DMS114 treated with DMSO at 0.1 percent for 48 hours (cell line): ENCODE data around the gene CCR8.

Experiments used
- DNase-seq: peaks from one replicate; lab custom pipeline; 2025; ENCODE audit not compliant: unreplicated experiment; lab: John Stamatoyannopoulos, UW

The CCR8 gene, protein sequence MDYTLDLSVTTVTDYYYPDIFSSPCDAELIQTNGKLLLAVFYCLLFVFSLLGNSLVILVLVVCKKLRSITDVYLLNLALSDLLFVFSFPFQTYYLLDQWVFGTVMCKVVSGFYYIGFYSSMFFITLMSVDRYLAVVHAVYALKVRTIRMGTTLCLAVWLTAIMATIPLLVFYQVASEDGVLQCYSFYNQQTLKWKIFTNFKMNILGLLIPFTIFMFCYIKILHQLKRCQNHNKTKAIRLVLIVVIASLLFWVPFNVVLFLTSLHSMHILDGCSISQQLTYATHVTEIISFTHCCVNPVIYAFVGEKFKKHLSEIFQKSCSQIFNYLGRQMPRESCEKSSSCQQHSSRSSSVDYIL

DNA sequence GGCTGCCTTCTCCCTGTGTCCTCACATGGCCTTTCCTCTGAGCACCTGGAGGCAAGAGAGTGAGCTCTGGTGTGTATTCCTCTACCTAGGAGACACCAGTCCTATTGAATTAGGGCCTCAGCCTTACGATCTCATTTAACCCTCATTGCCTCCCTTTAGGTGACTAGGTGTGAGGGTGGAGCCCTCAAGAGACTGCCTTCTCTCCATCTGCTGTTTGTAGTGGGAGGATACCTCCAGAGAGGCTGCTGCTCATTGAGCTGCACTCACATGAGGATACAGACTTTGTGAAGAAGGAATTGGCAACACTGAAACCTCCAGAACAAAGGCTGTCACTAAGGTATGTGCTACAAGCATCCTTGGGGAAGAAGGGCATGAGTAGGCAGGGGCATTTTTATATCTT is at the start of gene CCR8:
TSS of gene CCR8 (plus strand) at position 217 of the 400 bp plus-strand sequence. CDS start 2,623 bp downstream, outside the sequence.
- no peak for DNase-seq

DNA sequence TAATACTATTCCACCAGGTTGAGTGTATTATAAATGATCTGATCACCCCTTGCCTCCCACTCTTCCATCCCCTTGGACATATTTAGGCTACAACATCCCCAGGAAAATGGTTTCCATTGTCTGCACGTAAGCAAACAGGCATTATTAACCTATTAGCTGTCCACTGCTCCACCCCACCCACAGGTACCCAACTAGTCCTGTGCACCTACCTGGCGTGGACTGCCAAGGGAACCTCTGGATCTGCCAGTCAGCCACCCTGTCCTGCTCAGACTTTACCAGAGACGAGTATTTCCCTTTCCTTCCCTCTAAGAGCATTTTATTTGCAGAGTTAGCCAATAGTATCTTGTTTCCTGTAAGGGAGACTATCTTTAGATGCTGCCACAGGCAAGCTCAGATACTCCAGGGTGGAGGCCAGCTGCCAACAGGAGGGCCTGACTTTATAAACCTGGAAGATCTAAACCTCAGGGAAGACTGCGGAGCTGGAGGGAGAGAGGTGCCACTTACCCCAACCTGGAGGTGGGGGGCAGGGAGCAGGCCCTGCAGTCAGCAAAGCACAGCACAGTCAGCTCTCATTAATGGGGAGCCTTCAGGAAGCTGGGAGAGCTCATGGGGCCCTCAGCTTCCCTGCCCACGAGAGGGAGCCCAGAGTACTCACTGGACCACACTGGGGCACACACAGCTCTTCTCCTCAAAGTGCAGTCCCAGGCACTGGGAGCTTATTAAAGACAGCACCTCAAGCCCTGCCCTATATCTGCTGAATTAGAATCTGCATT is 49.6 kb upstream of the CCR8 start, which contains the start of gene CX3CR1:
TSS of gene CX3CR1 (minus strand) at position 292 of the 773 bp plus-strand sequence. CDS start 13,527 bp downstream, outside the sequence.
- no peak for DNase-seq

DNA sequence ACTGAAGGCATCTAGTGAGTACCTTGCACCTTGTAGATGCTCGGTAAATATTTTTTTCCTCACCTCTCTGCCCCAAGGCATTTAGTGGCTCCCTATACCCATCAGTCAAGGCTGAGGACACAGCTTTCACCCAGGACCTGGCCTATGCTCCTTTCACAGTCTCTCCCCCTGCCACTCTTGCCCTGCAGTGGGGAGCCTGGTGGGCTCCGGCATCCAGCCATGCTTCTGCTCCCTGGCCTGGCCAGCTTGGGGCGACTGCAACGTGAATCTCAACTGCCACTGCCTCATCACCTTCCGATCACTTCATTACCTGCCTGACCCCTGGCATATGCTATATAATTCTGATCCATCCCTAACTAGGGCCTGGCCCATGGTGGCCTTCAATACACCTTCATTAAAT is 48.9 kb upstream of the CCR8 start:
- DNase-seq = no peak

DNA sequence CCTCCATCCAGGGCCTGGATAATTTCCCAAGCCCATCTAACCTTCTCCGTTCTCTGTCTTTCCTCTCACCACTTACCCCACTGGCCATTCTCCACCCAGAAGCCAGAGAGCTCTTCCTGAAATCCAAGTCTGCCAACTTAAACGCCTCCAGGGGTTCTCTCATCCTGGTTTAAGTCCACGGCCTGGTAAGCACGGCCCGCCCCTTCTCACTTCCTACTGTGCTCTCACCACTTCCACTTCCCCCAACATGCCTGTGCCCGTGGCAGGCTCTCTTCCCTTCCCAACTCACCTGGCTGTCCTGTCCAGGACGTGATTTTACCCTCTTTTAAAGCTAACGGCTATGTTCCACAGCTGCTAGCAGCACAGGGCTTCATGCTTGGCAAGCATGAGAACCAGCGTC is 48.0 kb upstream of the CCR8 start:
- DNase-seq = no peak

DNA sequence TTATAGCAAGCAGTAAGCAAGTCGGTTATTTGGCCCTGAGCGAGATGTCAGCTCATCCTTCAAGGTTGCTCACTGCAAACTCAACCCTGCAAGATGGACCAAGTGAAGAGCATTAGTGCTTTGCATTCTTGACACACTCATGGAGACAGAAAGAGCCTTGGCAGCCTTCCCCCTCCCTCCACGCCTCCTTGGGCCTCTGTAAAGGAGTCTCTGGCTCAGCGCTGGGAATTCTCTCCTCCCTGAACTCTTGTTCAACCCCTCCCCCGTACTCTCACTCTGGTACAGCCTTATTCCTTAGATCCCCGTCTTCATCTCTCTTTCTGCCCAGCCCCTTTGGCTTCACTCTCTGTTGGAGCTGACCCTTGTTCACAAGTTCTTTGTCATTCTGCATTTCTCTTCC is 47.5 kb upstream of the CCR8 start:
- DNase-seq = no peak

DNA sequence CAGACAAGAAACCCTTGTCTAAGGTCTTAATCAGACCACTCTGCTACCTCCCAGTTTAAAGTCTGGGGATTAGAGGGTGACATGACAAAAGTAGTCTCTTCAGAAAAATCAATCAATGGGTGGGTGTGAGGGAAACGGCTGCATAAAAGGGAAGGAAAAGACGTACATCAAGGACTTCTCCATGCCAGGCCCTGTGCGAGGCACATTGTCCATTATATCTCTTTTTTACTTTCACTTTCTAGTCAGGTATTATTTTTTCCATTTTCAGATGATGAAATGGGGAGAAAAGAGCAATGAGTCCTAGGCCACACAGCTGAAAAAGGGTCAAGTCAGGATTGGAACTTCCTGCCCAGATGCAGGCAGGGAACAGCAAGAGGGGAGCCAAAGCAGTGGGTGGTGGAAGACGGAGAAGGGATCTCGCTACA is 45.0 kb upstream of the CCR8 start:
- no peak for DNase-seq

DNA sequence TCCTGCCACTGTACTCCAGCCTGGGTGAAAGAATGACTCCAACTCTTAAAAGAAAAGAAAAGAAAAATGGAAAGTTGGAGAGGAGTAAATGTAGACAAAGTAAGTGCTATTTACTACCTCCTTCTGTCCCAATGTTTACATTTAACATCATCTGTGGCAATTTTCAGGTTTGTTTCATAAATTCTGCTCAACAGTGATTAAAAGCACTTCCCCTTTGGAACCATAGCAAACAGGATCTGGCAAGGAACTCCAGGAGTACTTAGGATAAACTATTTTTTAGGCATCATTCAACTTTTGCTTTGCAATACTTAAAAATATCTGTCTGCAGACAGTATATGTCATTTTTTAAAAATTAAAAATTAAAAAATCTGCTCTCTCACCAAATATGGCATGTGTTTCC is 44.2 kb upstream of the CCR8 start:
- DNase-seq = no peak

DNA sequence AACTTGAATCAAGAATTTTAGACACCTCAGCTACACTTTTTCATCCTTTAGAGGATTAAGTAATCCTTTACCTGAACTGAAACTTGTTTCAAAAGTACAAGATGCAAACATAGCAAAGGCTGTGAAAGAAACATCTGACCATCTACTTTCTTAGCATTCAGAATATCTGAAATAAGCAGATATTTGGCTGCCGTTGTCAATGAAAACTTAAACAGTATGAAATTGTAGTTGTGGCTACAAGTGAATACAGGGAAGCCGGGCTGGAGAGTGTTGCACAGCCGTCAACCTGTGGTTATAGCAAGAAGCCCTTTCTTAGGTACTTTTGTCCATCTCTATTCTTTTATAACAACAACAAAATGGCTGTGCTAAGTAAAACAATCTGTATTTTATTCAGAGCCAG is 42.7 kb upstream of the CCR8 start:
- DNase-seq = no peak

DNA sequence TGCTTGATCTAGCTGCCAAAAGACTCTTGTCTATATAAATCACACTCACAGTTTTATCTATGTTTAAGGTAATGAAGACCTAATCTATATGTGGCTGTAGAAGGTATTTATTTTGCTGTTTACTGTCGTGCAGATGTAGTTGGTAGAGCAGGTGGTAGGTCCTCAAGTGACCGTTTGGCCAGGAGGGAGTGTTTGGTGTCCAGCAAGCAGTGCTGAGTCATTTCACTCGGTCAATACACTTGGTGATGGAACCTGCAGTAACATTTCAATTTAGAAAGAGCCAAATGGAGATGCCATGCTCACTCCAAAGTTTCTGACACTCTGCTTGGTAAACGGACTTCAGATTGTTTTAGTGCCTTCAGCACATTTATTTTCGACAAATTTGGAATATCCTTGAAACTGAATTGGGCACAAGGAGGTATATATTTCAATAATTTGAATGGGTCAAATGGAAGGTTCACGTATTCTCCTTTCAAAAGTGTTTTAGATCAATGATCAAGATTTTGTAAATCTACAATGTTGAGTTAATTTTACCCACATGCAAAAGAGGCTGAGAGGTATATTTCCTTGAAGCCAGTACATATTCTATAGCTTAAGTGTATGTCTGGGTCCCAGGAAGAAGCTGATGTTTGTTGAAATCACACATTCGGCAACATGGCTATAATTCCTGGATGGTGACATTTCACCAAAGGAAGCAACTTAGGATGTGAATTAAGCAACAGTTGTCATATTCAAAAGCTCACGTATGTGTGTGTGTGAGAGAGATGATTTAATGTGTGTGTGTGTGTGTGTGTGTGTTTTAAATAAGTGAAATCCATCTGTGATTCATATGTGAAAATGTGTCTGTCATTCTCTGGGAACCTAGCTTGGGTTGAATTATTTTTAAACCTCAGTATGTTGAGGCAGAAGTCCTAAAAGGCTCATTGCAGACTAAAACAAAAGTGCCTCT is 42.0 kb upstream of the CCR8 start:
- DNase-seq = no peak

DNA sequence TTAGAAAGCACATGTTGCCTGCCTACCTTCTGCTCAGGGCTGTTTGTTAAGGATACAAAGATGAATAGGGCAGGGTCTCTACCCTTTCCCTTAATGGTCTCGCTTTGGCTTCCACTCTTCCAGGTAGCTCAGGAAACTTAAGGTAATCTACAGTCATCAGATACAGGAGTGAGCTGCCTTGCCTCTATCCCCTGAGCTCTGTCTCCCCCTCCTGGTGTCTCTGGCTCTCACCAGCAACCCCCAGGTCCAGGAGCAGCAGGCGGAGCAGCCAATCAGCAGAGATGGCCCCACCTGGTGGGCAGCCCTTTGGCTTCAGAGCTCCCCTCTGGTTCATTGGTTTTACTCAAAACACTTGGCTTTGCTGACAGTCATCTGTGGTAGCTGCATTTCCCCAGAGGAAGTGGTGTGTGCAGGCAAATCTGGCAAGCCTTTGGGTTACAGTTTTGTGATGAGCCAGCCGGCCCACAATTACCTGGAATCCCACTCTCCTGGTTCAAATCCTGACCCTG is 41.2 kb upstream of the CCR8 start:
- DNase-seq = peak; percentile 33

DNA sequence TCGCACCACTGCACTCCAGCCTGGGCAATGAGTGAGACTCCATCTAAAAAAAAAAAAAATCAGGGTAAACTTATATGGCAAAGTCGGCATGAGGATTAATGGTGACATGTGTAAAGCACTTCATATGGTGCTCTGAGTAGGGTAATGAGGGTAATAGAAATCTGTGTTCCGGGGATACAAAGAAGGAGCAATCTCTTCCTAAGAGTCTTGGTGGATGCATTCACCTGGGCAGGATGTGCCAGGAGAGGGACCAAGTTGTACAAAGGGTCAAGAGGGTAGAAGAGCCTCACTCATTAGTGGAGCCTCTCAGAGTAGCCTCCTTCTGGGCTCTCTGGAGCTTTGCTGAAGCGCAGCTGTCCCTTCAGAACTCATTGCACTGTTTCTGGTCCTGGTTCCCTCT is 40.4 kb upstream of the CCR8 start:
- no peak for DNase-seq

DNA sequence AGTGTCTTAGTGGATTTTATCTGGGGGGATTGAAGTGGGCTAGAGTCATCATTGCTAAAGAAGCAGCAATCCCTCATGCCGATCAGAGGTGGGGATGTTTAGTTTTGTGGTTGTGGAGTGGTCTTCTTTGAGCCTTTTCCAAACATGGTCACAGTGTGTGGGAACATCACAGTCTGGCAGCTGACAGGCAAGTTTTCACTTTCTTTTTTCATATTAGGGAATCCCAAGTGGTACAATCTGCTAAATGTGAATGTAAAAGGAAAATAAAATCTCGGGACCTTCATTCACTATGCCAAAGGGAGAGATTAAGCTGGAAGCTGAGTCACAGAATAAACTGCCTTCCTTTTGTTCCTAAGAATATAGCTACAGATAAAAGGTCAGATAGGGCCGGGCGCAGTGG is 39.3 kb upstream of the CCR8 start:
- DNase-seq = no peak

DNA sequence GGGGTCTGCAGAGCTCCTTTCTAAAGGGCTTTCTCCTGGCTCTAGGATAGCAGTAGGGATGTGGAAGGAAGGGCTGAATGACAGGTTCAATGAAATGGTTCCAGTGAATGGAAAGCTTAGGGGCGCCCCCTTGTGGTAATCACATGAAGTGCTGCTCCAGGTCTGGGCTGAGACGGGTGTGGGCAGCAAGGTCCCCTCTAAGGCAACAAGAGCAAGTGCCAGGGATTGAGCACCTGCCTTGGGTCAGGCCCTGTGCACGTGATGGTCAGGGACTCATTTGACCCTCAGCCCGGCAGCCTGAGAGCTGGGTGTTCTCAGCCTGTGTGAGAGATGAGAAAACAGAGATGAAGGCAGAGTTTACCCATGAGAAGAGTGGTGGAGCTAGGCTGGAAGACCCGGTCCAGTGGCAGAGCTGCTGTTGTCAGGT is 37.6 kb upstream of the CCR8 start:
- peak; percentile 31 for DNase-seq

DNA sequence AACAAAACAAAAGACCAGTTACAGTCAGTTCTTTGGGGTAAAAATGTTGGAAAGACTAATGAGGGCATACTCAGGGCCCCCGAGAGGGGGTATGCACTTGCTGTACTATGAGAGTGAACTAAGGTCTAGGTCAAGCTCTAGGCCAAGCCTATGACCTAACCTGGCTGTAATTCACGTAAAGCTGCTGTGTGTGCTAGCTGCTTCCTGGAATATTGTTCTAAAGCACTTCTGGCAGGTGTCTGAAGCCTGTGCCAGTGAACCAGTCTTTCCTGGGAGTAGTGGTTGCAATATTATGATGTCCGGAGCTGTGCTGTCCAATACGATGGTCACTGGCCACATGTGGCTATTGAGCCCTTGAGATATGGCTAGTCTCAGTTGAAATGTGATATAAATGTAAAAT is 36.5 kb upstream of the CCR8 start:
- no peak for DNase-seq

DNA sequence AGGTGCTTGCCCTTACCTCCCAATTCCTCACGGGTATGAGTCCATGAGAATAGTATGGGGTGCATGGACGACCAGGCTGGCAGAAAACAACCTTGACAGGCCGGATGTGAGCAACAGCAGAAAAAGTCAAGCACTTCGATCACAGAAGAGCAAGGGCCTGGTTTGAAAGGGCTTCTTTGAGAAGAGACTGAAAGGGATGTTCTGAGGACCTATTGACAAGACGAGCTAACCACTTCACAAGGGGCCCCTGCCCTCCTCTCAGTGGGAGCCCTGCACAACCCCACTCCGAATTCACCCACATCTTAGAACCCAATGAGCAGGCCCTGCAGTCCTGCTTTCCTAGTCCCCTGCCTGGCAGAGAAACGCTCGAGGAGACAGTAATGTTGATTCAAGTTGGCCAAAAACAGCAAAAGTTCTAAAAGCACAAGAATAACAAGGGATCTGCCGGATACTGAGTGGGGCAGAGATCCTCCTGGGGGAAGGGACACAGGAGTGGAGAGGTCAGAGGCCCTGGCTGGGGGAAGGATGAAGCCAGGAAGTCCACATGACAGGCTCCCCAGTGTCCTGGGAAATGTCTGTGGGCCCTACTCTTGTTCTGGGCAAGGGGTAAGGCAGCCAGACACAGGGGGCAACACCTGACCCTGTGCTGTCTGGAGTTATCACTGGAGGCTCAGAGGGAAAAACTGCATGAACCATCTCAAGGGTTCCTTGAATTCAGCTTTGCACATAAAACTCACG is 34.9 kb upstream of the CCR8 start:
- no peak for DNase-seq

DNA sequence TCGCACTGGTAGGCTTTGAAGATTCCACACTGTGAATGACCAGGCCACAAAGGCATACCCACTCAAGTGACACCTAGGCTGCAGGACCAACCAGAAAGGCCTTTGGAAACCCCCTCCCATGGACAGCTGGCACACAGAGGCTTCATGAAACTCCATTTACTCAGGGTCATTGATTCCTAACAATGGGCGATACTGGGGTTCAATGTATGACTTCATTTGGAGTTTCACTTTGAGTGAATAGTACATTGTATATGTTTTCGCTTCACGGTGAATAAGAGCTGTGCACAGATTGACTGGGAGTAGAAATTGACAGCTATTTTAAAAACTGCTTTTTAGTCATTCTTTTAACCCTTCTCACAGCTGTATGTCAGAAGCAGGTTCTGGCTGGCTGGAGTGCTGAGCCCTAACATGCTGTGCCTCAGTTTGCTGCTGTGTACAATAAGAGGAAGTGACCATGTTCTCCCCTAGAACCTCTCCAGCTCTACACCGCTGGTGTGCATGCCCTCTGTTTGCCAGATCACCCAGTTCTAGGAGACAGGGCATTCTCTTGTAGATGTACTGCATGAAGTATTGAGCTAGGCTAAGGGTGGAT is 34.2 kb upstream of the CCR8 start:
- DNase-seq = no peak

DNA sequence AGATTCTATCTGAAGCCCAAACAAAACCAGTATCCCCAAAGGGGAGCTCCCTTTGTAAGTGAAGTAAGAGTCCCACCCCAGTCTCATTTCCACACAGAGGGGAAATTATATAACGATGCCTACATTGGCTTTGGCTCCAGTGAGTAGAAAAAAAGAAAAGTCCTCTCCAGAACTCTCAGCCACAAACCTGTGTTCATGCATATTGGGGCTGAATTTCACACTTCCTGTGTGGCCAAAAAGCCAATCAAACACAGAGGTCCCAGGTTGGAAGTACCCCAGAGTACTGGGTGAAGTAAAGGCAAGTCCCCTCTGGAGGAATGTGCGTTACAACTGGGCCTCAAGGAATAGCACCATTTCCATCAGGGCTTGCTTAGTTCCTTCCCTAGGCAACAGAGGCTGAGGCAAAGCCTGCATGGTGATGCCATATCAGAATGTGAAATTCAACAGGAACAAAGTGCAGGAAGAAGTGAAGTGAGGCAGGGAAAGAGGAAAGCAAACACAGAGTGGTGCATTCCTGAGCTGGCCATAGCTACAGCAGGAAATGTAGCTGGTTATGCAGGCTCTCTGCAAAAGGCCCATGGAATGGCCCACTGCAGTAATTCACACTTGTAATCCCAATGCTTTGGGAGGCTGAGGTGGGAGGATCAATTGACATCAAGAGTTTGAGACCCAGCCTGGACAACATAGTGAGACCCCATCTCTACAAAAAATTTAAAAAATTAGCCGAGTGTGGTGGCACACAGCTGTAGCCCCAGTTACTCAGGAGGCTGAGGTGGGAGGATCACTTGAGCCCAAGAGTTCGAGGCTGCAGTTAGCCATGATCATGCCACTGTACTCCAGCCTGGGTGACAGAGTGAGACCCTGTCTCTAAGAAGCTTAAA is 33.1 kb upstream of the CCR8 start:
- DNase-seq = no peak

DNA sequence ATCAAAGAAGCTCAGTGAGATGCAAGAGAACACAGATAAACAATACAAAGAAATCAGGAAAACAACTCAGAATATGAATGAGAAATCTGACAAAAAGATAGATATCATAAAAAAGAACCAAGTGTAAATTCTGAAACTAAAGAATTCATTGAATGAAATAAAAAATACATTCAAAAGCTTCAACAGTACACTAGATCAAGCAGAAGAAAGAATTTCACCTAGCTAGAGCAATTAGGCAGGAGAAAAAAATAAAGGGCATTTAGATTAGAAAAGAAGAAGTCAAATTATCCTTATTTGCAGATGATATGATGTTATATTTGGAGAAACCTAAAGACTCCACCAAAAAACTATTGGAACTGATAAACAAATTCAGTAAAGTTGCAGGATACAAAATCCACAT is 30.2 kb upstream of the CCR8 start:
- DNase-seq = no peak

DNA sequence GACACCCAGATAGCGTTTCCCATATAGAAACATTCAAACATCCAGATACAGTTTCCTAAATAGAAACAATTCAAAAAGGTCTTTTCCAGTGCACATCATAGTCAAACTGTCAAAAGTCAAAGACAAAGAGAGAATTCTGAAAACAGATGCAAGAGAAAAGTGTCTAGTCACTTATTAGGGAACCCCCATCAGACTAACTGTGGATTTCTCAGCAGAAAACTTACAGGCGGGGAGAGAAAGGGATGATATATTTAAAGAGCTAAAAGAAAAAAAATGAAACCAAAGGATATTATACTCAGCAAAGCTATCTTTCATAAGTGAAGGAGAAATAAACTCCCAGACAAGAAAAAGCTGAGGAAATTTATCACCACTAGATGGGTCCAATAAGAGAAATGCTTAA is 27.3 kb upstream of the CCR8 start:
- no peak for DNase-seq
